H1 (cell line): ENCODE results near the gene GIT1. TPM values are rescaled to one million over a fixed set of nuclear protein-coding genes. Genes with fewer than 3 reads are reported as not detected.

ENCODE experiments used
- CBX8 ChIP-seq: fragments of 300-800, 300-1000 bp; sonication (generic); IDR thresholded peaks from 2 replicates; pipeline ENCODE4 v1.7.1; 2016; ENCODE audit warnings: low read depth, low read length, borderline replicate concordance
- CHD1 ChIP-seq: IDR thresholded peaks from 2 replicates; pipeline ENCODE4 v1.6.1; 2012; ENCODE audit warnings: low read depth, low read length, improper control_type of control experiment
- CHD2 ChIP-seq: IDR thresholded peaks from 2 replicates; pipeline ENCODE4 v1.6.1; 2012; ENCODE audit warnings: low read length, improper control_type of control experiment
- CTBP2 ChIP-seq: IDR thresholded peaks from 2 replicates; pipeline ENCODE4 v1.7.0; 2011; ENCODE audit warnings: borderline replicate concordance, mild to moderate bottlenecking, moderate library complexity, mixed read lengths, low read length; ENCODE audit not compliant: insufficient read depth, insufficient read length
- EZH2 ChIP-seq: fragments of 200-600 bp; sonication (generic); IDR thresholded peaks from 2 replicates; pipeline ENCODE4 v1.7.1; 2012; ENCODE audit warnings: low read depth, mild to moderate bottlenecking, moderate library complexity, low read length, inconsistent platforms; ENCODE audit not compliant: severe bottlenecking
- GTF2F1 ChIP-seq: IDR thresholded peaks from 2 replicates; pipeline ENCODE4 v1.6.1; 2012; ENCODE audit warnings: low read depth, low read length, improper control_type of control experiment, borderline replicate concordance
- HDAC2 ChIP-seq, 2 experiments: fragments of 300-600 bp in 1 of 2; sonication (generic) in 1 of 2; IDR thresholded peaks; 2 replicates each; pipeline ENCODE4 v1.6.1; 2011 to 2012; ENCODE audit warnings: low read depth in 2 of 2, low read length in 2 of 2, mild to moderate bottlenecking in 2 of 2, moderate library complexity in 2 of 2, borderline replicate concordance in 1 of 2, inconsistent platforms in 1 of 2
- KDM4A ChIP-seq: IDR thresholded peaks from one replicate; pipeline ENCODE4 v1.7.1; 2012; ENCODE audit warnings: low read depth, mild to moderate bottlenecking, moderate library complexity, low read length, inconsistent platforms; ENCODE audit not compliant: severe bottlenecking
- NANOG ChIP-seq: IDR thresholded peaks from 2 replicates; pipeline ENCODE4 v1.6.1; 2011; ENCODE audit warnings: low read length, low read depth, mild to moderate bottlenecking, inconsistent platforms; ENCODE audit not compliant: insufficient read depth, poor library complexity, severe bottlenecking
- NRF1 ChIP-seq: IDR thresholded peaks from 2 replicates; pipeline ENCODE4 v1.6.1; 2011; ENCODE audit warnings: mild to moderate bottlenecking, low read depth, low read length, improper control_type of control experiment
- RAD21 ChIP-seq, 2 experiments: IDR thresholded peaks in 1 of 2; conservative IDR thresholded peaks in 1 of 2; 2 replicates each; pipeline ENCODE4 v1.6.1; 2011; ENCODE audit warnings: low read depth in 2 of 2, low read length in 2 of 2, improper control_type of control experiment in 1 of 2, inconsistent platforms in 1 of 2, mild to moderate bottlenecking in 1 of 2, moderate library complexity in 1 of 2
- RXRA ChIP-seq: IDR thresholded peaks from 2 replicates; pipeline ENCODE4 v1.6.1; 2011; ENCODE audit warnings: low read depth, mild to moderate bottlenecking, low read length, moderate library complexity; ENCODE audit not compliant: insufficient read depth
- SIN3A ChIP-seq, 2 experiments: IDR thresholded peaks in 1 of 2; conservative IDR thresholded peaks in 1 of 2; 2 replicates each; pipeline ENCODE4 v1.6.1; 2011 to 2012; ENCODE audit warnings: low read length in 2 of 2, improper control_type of control experiment in 1 of 2, low read depth in 1 of 2, mild to moderate bottlenecking in 1 of 2
- SP1 ChIP-seq: IDR thresholded peaks from 2 replicates; pipeline ENCODE4 v1.6.1; 2011; ENCODE audit warnings: low read depth, low read length
- SRF ChIP-seq: IDR thresholded peaks from 2 replicates; pipeline ENCODE4 v1.6.1; 2011; ENCODE audit warnings: mild to moderate bottlenecking, low read depth, low read length, moderate library complexity
- ZNF274 ChIP-seq: IDR thresholded peaks from 2 replicates; pipeline ENCODE4 v1.7.0; 2012; ENCODE audit warnings: low read length, borderline replicate concordance; ENCODE audit errors: extremely low read depth
- polyA plus RNA-seq, 7 experiments: library from polyadenylated mRNA; depleted of rRNA in 3 of 7; stranded (reverse) in 5 of 7; unstranded in 2 of 7; fragments of >200 nt in 5 of 7; fragments of 200-250 nt in 2 of 7; gene quantifications; 1 replicate in 5 of 7; 2 replicates in 1 of 7; 4 replicates in 1 of 7; pipeline versions ENCODE4 v1.2.1 to v1.2.3, GENCODE V29; 2011 to 2013; ENCODE audit warnings: missing spikeins in 2 of 7, mixed read lengths in 2 of 7
- total RNA-seq: library from RNA; stranded (reverse); fragmentation: NEBNext Ultra II Directional; extraction: Animal tissue kit (Norgen Biotek cat#: 25700); gene quantifications from 2 replicates; pipeline ENCODE4 v1.2.1, GENCODE V29; 2021
- TF ChIP-seq, protein P1 (sequence below): IDR thresholded peaks from 2 replicates; pipeline ENCODE4 v1.6.1; 2012; ENCODE audit warnings: inconsistent platforms
- TF ChIP-seq, protein P2 (sequence below), 3 experiments: IDR thresholded peaks; 1 replicate in 2 of 3; 2 replicates in 1 of 3; pipeline versions ENCODE4 v1.5.1 to v1.6.1; 2011; ENCODE audit warnings: low read length in 3 of 3, mild to moderate bottlenecking in 3 of 3, inconsistent platforms in 2 of 3, low read depth in 1 of 3, moderate library complexity in 1 of 3; ENCODE audit not compliant: insufficient read depth in 1 of 3; ENCODE audit errors: control extremely low read depth in 1 of 3

Gene GIT1
- total and polyA plus RNA-seq, 2 of the 8 experiments (the other 6 are each of a cell fraction or from before 2014, with no cell fraction given): 62.4 to 63.0 TPM

DNA sequence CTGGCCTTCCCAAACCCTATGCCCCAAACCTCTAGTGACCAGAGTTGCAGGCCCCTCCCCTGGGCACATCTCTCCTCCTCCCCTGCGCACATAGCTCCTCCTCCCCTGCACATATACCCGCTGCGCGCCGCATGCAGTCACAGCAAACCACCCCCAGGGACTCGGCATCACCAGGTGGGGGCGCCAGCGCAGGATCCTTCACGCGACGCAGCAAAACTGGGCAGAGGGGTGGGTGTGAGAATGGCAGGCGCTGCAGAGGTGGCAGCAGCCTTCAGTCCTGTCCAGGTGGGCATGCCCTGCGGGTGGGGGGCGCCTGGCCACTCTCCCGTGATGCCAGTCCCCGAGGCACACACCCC is 27.7 kb upstream of the GIT1 start (continued):
- no peak for TF ChIP-seq KDM4A
- no peak for TF ChIP-seq SRF
- no peak for TF ChIP-seq EZH2
- TF ChIP-seq NANOG: peak; percentile 37
- 0 out of 4 replicates have a peak, but pooled peaks of 1 of the 2 experiments have one; percentile 50 for TF ChIP-seq SIN3A (conservative IDR thresholded peaks at IDR 0.05 in 1 of 2, IDR thresholded peaks at IDR 0.05 in 1 of 2; ENCODE audit: low read depth in 1 of 2, low read length in 2 of 2)
- TF ChIP-seq NRF1: peak; percentile 34
- TF ChIP-seq, protein P1, sequence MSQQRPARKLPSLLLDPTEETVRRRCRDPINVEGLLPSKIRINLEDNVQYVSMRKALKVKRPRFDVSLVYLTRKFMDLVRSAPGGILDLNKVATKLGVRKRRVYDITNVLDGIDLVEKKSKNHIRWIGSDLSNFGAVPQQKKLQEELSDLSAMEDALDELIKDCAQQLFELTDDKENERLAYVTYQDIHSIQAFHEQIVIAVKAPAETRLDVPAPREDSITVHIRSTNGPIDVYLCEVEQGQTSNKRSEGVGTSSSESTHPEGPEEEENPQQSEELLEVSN: no peak; the same call in 1 of the 2 replicates
- TF ChIP-seq CTBP2: no peak
- 0 out of 2 replicates have a peak, but pooled peaks have one; percentile 39 for TF ChIP-seq RXRA
- TF ChIP-seq CBX8: no peak
- peak; percentile 27 to 52; a peak in 3 of 4 replicates for TF ChIP-seq RAD21 (IDR thresholded peaks at IDR 0.05 in 1 of 2, conservative IDR thresholded peaks at IDR 0.05 in 1 of 2; ENCODE audit: low read depth in 2 of 2, low read length in 2 of 2)
- TF ChIP-seq, protein P2, sequence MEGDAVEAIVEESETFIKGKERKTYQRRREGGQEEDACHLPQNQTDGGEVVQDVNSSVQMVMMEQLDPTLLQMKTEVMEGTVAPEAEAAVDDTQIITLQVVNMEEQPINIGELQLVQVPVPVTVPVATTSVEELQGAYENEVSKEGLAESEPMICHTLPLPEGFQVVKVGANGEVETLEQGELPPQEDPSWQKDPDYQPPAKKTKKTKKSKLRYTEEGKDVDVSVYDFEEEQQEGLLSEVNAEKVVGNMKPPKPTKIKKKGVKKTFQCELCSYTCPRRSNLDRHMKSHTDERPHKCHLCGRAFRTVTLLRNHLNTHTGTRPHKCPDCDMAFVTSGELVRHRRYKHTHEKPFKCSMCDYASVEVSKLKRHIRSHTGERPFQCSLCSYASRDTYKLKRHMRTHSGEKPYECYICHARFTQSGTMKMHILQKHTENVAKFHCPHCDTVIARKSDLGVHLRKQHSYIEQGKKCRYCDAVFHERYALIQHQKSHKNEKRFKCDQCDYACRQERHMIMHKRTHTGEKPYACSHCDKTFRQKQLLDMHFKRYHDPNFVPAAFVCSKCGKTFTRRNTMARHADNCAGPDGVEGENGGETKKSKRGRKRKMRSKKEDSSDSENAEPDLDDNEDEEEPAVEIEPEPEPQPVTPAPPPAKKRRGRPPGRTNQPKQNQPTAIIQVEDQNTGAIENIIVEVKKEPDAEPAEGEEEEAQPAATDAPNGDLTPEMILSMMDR (IDR thresholded peaks at IDR 0.05; ENCODE audit: control extremely low read depth in 1 of 3, insufficient read depth in 1 of 3, low read depth in 1 of 3, low read length in 3 of 3): peak; percentile 70 to 86 (median 74)
- TF ChIP-seq CHD1: no peak
- TF ChIP-seq SP1: no peak
- TF ChIP-seq HDAC2 (IDR thresholded peaks at IDR 0.05; ENCODE audit: borderline replicate concordance in 1 of 2, low read depth in 2 of 2, low read length in 2 of 2): peak; percentile 69 to 91; a peak in 3 of 4 replicates
- no peak for TF ChIP-seq CHD2
- no peak for TF ChIP-seq ZNF274
- no peak for TF ChIP-seq GTF2F1
